ENCODE data around the gene AFDN.

Gene AFDN

GRCh38 chr6:168014428-168014827 lies 187.7 kb downstream of the AFDN start:
- H3K4me2 ChIP-seq (ENCODE audit: low read depth, low read length, poor library complexity, severe bottlenecking) = no peak overlapping the region
- no peak overlapping the region for H2AFZ ChIP-seq (ENCODE audit: low read depth, low read length, severe bottlenecking)
- H3K9me3 ChIP-seq (ENCODE audit: insufficient read depth, low read length) = peaks cover 11% of the 10 kb centered on the region; the same call in 1 of the 2 replicates
- no peak for TF ChIP-seq EZH2phosphoT487 (conservative IDR thresholded peaks at IDR 0.05; ENCODE audit: low read length)
- TF ChIP-seq, protein P1, sequence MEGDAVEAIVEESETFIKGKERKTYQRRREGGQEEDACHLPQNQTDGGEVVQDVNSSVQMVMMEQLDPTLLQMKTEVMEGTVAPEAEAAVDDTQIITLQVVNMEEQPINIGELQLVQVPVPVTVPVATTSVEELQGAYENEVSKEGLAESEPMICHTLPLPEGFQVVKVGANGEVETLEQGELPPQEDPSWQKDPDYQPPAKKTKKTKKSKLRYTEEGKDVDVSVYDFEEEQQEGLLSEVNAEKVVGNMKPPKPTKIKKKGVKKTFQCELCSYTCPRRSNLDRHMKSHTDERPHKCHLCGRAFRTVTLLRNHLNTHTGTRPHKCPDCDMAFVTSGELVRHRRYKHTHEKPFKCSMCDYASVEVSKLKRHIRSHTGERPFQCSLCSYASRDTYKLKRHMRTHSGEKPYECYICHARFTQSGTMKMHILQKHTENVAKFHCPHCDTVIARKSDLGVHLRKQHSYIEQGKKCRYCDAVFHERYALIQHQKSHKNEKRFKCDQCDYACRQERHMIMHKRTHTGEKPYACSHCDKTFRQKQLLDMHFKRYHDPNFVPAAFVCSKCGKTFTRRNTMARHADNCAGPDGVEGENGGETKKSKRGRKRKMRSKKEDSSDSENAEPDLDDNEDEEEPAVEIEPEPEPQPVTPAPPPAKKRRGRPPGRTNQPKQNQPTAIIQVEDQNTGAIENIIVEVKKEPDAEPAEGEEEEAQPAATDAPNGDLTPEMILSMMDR (IDR thresholded peaks at IDR 0.05; ENCODE audit: insufficient read depth, low read length, poor library complexity, severe bottlenecking) = no peak
- no peak overlapping the region for H3K27ac ChIP-seq (ENCODE audit: low read depth, low read length)
- H3K36me3 ChIP-seq (ENCODE audit: low read length) = no peaks in the 10 kb centered on the region
- no peaks in the 10 kb centered on the region for H3K79me2 ChIP-seq (ENCODE audit: insufficient read depth, low read length)
- H3K27me3 ChIP-seq (ENCODE audit: low read length) = no peaks in the 10 kb centered on the region
- H4K20me1 ChIP-seq (ENCODE audit: low read depth, low read length) = no peaks in the 10 kb centered on the region
- H3K4me3 ChIP-seq (ENCODE audit: insufficient read depth, low read length, poor library complexity, severe bottlenecking) = no peak overlapping the region
- H3K9ac ChIP-seq (ENCODE audit: low read length) = no peak overlapping the region
- H3K9me2 ChIP-seq (replicated peaks; ENCODE audit: insufficient read depth, low read length) = no peaks in the 10 kb centered on the region
- no peaks in the 10 kb centered on the region for H3F3A ChIP-seq (ENCODE audit: insufficient read depth)

DNA sequence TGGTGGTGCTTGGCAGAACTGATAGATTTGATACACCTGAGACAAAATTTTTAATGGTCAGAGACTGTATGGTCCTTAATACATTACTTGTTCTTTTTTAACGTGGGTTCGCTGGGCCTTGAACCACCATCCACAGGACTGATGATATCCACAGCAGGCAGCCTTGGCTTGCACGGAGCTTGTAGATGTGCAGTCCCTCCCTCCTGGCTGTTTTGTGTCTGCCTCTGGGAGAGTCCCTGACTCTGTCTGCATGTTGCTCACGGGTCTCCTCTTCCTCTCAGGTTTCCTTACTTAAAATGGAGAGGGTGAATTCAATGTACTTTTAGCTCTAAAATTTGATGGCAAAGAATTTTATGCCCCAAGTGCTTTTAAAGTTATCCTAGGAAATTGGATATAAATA lies 188.3 kb downstream of the AFDN start:
- Histone ChIP-seq H3K4me2 (ENCODE audit: low read depth, low read length, poor library complexity, severe bottlenecking) (no peak overlapping the region), H3K36me3 (ENCODE audit: low read length) (no peaks in the 10 kb centered on the region), H3K4me3 (ENCODE audit: insufficient read depth, low read length, poor library complexity, severe bottlenecking) (no peak overlapping the region), H3K27me3 (ENCODE audit: low read length) (no peaks in the 10 kb centered on the region), H3K79me2 (ENCODE audit: insufficient read depth, low read length) (no peaks in the 10 kb centered on the region), H3K9me2 (replicated peaks; ENCODE audit: insufficient read depth, low read length) (no peaks in the 10 kb centered on the region), H3F3A (ENCODE audit: insufficient read depth) (no peaks in the 10 kb centered on the region), H3K27ac (ENCODE audit: low read depth, low read length) (no peak overlapping the region), H3K9me3 (ENCODE audit: insufficient read depth, low read length) (peaks cover 11% of the 10 kb centered on the region; the same call in 1 of the 2 replicates), H4K20me1 (ENCODE audit: low read depth, low read length) (no peaks in the 10 kb centered on the region), H2AFZ (ENCODE audit: low read depth, low read length, severe bottlenecking) (no peak overlapping the region), H3K9ac (ENCODE audit: low read length) (no peak overlapping the region)
- no peak for TF ChIP-seq EZH2phosphoT487 (conservative IDR thresholded peaks at IDR 0.05; ENCODE audit: low read length)
- TF ChIP-seq, protein P1 (IDR thresholded peaks at IDR 0.05; ENCODE audit: insufficient read depth, low read length, poor library complexity, severe bottlenecking) = no peak

DNA sequence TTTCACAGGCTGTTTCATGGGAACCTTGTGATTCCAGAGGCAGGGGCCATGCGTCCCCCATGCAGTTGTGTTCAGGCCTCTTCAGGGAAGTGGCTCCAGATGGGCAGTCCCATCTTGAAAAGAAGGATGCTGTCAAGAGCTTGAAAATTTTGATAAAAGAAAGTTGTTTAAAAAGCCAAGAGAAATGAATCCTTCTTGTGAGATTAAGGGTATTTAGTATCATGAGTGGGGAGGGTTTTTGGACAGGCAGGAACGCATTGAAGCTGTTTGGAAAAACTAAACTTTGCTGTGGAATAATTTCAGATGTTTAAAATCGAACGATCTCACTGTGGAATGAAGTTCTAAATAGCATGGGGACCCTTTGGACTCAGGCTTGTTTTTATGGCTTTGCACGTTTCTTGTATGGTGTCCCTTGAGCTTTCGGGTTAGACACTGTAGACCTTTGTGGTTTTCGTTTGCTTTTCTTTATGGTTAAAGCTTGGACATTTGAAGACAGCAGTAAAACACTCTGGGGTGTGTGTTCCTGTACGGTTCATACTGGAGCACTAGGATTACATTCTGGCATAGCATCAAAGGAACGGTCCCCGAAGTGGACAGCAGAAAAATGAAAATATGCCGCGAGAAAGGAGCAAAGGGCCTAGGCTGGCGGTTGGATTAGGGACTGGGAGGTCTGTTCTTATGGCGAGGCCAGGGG lies 188.9 kb downstream of the AFDN start:
- H3K79me2 ChIP-seq (ENCODE audit: insufficient read depth, low read length) = no peaks in the 10 kb centered on the region
- H3K9me2 ChIP-seq (replicated peaks; ENCODE audit: insufficient read depth, low read length) = no peaks in the 10 kb centered on the region
- no peaks in the 10 kb centered on the region for H3K27me3 ChIP-seq (ENCODE audit: low read length)
- H3K9ac ChIP-seq (ENCODE audit: low read length) = no peak overlapping the region
- TF ChIP-seq, protein P1 (IDR thresholded peaks at IDR 0.05; ENCODE audit: insufficient read depth, low read length, poor library complexity, severe bottlenecking) = no peak
- no peak for TF ChIP-seq EZH2phosphoT487 (conservative IDR thresholded peaks at IDR 0.05; ENCODE audit: low read length)
- H3K27ac ChIP-seq (ENCODE audit: low read depth, low read length) = no peak overlapping the region
- H3K36me3 ChIP-seq (ENCODE audit: low read length) = no peaks in the 10 kb centered on the region
- no peak overlapping the region for H3K4me2 ChIP-seq (ENCODE audit: low read depth, low read length, poor library complexity, severe bottlenecking)
- H3K9me3 ChIP-seq (ENCODE audit: insufficient read depth, low read length) = peaks cover 11% of the 10 kb centered on the region; the same call in 1 of the 2 replicates
- no peak overlapping the region for H3K4me3 ChIP-seq (ENCODE audit: insufficient read depth, low read length, poor library complexity, severe bottlenecking)
- H4K20me1 ChIP-seq (ENCODE audit: low read depth, low read length) = no peaks in the 10 kb centered on the region
- H3F3A ChIP-seq (ENCODE audit: insufficient read depth) = no peaks in the 10 kb centered on the region
- no peak overlapping the region for H2AFZ ChIP-seq (ENCODE audit: low read depth, low read length, severe bottlenecking)

Data from SU-DHL-6 (cell line).